PC-9 (cell line): ENCODE measurements around the gene PRTG. TPM values are rescaled to one million over a fixed set of nuclear protein-coding genes. Genes with fewer than 3 reads are reported as not detected.

Experiments used
- BruUV-seq: library from RNA; stranded (reverse); fragments of 400-500 nt; replicated peaks from 2 replicates; lab custom pipeline; 2021; lab: Mats Ljungman, UMichigan
- CTCF ChIA-PET: fragments of 300-600 bp; sonication (Branson Sonifier 250); formaldehyde crosslinking; loops from one replicate; lab custom pipeline; 2022; ENCODE audit warnings: antibody characterized with exemption; lab: Charles Lee
- POLR2A ChIA-PET: fragments of 300-600 bp; sonication (Branson Sonifier 250); formaldehyde crosslinking; loops from one replicate; lab custom pipeline; 2022; ENCODE audit warnings: antibody characterized with exemption; ENCODE audit not compliant: unreplicated experiment; lab: Charles Lee
- DNase-seq, 2 experiments: peaks; one replicate each; pipeline versions ENCODE4 v3.0.0 to v3.0.0-alpha.2; 2015 to 2022; ENCODE audit warnings: mixed read lengths in 1 of 2
- H2AFZ ChIP-seq: fragments of 200-600 bp; sonication (generic); 2 replicates; pipeline ENCODE4 v1.8.1; 2017; ENCODE audit warnings: antibody characterized with exemption
- H3F3A ChIP-seq: fragments of 200-600 bp; sonication (generic); 2 replicates; pipeline ENCODE4 v1.8.1; 2017; ENCODE audit warnings: antibody characterized with exemption, mild to moderate bottlenecking, low read depth; ENCODE audit not compliant: insufficient read depth
- H3K27ac ChIP-seq: fragments of 200-600 bp; sonication (generic); 2 replicates; pipeline ENCODE4 v1.6.1; 2016; ENCODE audit warnings: mixed run types
- H3K27me3 ChIP-seq: fragments of 200-600 bp; sonication (generic); 2 replicates; pipeline ENCODE4 v1.6.1; 2016; ENCODE audit warnings: low read depth, mixed run types; ENCODE audit not compliant: insufficient read depth
- H3K36me3 ChIP-seq: fragments of 200-600 bp; sonication (generic); 2 replicates; pipeline ENCODE4 v1.6.1; 2016; ENCODE audit warnings: low read depth, mixed run types
- H3K4me1 ChIP-seq: fragments of 200-600 bp; sonication (generic); replicated peaks from 2 replicates; pipeline ENCODE4 v1.6.1; 2016; ENCODE audit warnings: mixed run types; ENCODE audit not compliant: insufficient read depth
- H3K4me2 ChIP-seq: fragments of 200-600 bp; sonication (generic); 2 replicates; pipeline ENCODE4 v1.6.1; 2017; ENCODE audit warnings: mixed run types
- H3K4me3 ChIP-seq: fragments of 200-600 bp; sonication (generic); 2 replicates; pipeline ENCODE4 v1.6.1; 2016; ENCODE audit warnings: mixed run types
- H3K79me2 ChIP-seq: fragments of 200-600 bp; sonication (generic); 2 replicates; pipeline ENCODE4 v1.6.1; 2017; ENCODE audit warnings: low read depth, mixed run types
- H3K9me2 ChIP-seq: fragments of 200-600 bp; sonication (generic); 2 replicates; pipeline ENCODE4 v1.8.1; 2017; ENCODE audit warnings: mild to moderate bottlenecking; ENCODE audit not compliant: insufficient read depth
- H3K9me3 ChIP-seq: fragments of 200-600 bp; sonication (generic); 2 replicates; pipeline ENCODE4 v1.8.1; 2016; ENCODE audit warnings: low read depth; ENCODE audit not compliant: insufficient read depth
- H4K20me1 ChIP-seq: fragments of 200-600 bp; sonication (generic); 2 replicates; pipeline ENCODE4 v1.8.1; 2017; ENCODE audit not compliant: insufficient read depth
- EZH2 ChIP-seq: fragments of 200-600 bp; sonication (generic); IDR thresholded peaks from 2 replicates; pipeline ENCODE4 v1.8.0; 2017; ENCODE audit warnings: antibody characterized with exemption, low read depth
- intact Hi-C: fragments of 100-400 bp; cut with micrococcal nuclease; formaldehyde crosslinking; loops from one replicate; pipeline ENCODE4 v1.10.0; 2022; ENCODE audit not compliant: unreplicated experiment
- total RNA-seq: library from RNA; stranded (reverse); gene quantifications from 2 replicates; pipeline ENCODE4 v1.2.3, GENCODE V29; 2021
- TF ChIP-seq, protein P1 (sequence below): fragments of 200-600 bp; sonication (generic); conservative IDR thresholded peaks from 2 replicates; pipeline ENCODE4 v1.6.1; 2017; ENCODE audit warnings: mixed run types, antibody characterized with exemption, mild to moderate bottlenecking, moderate library complexity

The PRTG gene
- total RNA-seq, 1 experiment from 2014 or later, result 11.4 TPM

DNA sequence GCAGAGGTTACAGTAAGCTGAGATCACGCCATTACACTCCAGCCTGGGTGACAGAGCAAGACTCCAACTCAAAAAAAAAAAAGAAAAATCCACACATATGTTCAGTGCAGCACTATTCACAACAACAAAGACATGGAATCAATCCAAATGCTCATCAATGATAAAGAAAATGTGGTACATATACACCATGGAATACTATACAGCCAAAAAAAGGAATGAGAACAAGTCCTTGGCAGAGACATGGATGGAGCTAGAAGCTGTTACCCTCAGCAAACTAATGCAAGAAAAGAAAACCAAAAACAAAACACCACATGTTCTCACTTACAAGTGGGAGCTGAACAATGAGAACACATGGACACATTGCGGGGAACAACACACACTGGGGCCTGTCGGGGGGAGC, 180.4 kb downstream of the PRTG start:
- BruUV-seq, result no TSS peak
- Histone ChIP-seq H3F3A (no peaks in the 10 kb centered on the region), H3K36me3 (no peaks in the 10 kb centered on the region), H3K27me3 (no peaks in the 10 kb centered on the region), H3K4me3 (no peak overlapping the region), H3K79me2 (no peaks in the 10 kb centered on the region), H3K4me1 (no peaks in the 10 kb centered on the region), H3K4me2 (no peak overlapping the region), H4K20me1 (no peaks in the 10 kb centered on the region), H3K9me3 (no peaks in the 10 kb centered on the region), H3K27ac (no peak overlapping the region), H2AFZ (no peak overlapping the region), H3K9me2 (no peaks in the 10 kb centered on the region)
- POLR2A ChIA-PET, result no interaction called here
- intact Hi-C loops, result no loop called here
- TF ChIP-seq, protein P1, sequence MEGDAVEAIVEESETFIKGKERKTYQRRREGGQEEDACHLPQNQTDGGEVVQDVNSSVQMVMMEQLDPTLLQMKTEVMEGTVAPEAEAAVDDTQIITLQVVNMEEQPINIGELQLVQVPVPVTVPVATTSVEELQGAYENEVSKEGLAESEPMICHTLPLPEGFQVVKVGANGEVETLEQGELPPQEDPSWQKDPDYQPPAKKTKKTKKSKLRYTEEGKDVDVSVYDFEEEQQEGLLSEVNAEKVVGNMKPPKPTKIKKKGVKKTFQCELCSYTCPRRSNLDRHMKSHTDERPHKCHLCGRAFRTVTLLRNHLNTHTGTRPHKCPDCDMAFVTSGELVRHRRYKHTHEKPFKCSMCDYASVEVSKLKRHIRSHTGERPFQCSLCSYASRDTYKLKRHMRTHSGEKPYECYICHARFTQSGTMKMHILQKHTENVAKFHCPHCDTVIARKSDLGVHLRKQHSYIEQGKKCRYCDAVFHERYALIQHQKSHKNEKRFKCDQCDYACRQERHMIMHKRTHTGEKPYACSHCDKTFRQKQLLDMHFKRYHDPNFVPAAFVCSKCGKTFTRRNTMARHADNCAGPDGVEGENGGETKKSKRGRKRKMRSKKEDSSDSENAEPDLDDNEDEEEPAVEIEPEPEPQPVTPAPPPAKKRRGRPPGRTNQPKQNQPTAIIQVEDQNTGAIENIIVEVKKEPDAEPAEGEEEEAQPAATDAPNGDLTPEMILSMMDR, result no peak
- no peak for TF ChIP-seq EZH2
- CTCF ChIA-PET, result no interaction called here
- DNase-seq, result no peak

Other genes with a start within 250 kb of the PRTG start
- gene DNAAF4, start 234.9 kb downstream of the PRTG start, total RNA-seq, result 5.5 and 6.2 TPM in 2 replicates
- gene PYGO1, start 154.8 kb downstream of the PRTG start, total RNA-seq, result 3.9 and 5.1 TPM in 2 replicates